ENCODE results near the gene INAFM1.
A peak's percentile ranks its signal among the peaks of the same experiment; 100 is the strongest.
"Not testable (repeated sequence)": the region's sequence is repeated elsewhere in the genome, so short reads cannot be mapped to it uniquely, and the experiment has no call there.

The INAFM1 gene

DNA sequence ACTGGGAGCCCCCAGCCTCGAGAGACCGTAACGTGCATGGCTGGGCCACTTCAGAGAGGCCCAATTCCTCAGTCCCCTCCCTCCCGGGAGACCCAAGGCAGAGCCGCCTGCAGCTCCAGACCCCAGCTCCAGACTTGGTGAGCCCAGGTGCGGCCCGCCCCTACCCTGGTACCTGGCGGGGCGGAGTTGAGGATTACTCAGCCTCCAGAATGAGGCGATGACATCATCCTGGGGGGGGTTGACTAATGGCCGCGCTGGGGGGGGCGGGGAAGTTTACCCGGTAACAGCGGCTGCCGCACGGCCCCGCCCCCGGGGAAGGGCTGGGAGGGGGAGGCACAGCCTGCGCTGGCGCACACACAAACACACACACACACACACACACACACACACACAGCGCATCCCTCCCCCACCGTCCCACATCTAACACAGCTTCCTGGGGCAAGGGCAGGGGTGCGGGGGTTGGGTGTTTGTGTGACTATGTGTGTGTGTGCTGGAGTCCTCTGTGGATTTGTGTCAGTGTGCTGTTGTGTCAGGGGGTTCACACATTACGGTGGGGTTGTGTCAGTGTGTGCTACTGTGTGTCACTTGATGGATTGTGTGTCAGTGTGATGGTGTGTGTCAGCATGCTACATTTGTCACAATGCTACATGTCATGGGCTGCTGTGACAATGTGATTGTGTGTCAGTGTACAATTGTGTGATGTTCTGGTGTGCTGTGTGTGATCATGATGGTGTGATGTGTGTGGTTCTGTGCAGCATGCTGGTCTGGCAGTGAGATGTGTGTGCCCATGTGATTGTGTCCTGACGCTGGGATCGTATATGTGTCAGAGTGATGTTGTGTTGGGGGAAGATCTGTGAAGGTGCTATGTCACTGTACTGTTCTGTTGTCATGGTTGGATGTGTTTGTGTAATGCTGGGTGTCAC lies 33.4 kb upstream of the INAFM1 start:
- DNase-seq: peak; percentile 69 to 91 (median 70)

DNA sequence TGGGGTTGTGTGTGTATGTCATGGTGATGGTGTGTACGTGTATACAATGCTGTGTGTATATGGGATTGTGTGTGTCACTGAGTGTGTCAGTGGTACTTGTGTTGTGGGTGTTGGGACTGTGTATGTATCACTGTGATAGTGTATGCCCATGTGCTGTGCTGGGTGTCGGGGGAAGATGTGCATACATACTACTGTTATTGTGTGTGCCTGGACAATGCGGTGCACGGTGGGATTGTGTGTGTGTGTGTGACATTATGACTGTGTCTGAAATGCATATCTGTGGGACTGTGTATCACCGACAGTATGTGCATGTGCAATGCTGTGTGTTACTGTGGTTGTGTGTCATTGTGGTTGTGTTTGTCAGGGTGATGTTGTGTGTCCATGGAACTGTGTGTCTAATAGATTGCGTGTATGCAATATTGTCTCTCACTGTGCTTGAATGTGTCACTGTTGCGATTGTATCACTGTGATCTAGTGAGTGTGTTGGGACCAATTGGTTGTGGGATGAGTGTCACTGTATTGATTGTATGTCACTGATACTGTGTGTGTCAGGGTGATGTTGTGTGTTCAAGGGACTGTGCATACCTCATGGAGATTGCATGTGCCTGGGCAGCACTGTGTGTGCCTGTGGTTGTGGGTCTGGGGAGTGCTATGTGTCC lies 32.6 kb upstream of the INAFM1 start:
- DNase-seq: peak in 1 of 5 experiments; percentile 45

DNA sequence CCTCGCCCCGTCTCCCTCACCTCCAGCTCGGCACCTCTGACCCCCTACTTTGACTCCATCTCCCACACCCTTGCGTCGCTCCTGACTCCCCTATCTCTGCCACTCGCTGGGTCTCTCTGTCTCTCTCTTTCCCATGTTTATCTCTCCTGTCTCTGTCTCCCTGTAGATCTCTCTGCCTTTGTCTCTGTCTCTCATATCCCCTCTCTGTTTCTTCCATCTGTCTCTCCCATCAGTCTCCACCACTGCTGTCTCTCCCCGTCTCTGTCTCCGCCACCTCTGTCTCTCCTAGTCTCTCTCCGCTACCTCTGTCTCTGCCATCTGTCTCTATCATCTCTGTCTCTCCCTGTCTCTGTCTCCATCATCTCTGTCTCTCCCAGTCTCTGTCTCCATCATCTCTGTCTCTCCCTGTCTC lies 31.3 kb upstream of the INAFM1 start:
- DNase-seq: no peak

DNA sequence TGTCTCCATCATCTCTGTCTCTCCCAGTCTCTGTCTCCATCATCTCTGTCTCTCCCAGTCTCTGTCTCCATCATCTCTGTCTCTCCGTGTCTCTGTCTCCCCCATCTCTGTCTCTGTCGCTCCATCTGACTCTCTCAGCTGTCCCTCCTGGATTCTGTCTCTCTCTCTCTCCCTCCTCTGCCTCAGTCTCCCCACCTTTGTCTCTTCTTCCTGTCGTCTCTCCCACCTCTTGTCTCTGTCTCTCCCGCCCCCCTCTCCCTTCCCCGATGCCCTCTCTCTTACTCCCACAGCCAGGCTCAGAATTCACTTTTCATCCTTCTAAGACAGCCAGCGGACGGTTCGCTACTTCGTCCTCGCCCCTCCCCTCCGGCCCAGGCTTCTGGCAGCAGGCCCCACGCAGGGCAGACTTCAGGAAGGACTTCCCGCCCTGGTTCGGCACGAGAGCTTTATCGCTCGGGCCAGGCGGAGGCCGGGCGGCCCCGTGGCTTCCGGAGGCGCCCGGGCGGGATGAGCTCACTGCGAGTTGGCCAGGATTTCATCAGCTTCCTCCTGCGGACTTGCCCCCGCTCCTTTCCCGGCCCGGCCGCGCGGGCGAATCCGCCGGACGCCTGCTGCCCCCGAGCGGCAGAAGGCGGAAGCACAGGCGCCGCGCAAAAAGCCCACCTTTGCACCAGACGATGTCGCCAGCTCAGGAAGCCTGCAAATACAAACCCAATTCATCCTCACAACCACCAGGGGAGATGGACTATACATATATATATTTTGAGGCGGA lies 30.7 kb upstream of the INAFM1 start:
- peak; percentile 69 to 92 (median 85) for DNase-seq

DNA sequence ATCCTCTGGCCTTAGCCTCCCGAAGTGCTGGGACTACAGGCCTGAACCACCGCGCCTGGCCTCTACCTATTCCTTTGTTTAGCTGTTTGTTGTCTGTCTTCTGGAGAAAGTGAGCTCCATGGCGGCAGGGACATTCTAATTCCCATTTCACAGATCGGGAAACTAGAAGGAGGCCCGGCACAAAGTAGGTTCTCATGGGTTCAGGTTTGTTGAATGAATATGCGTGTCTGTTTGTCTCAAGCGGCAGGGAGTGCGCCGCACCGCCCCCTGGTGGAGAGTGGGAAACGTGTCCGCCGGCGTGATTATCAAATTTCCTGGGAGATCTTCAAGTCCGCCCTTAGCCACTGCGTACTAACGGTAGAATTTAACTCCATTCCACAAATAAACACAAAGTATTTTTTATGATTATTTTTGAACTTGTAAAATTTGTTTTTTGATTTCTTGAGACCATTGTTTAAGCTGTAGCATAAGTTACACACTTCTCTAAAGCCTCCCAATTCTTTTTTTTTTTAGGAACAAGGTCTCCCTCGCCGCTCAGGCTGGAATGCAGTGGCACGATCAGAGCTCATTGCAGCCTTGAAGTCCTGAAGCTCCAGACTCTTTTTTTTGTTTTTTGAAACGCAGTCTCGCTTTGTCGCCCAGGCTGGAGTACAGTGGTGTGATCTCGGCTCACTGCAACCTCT lies 27.2 kb upstream of the INAFM1 start:
- DNase-seq: peak; percentile 58 to 73 (median 70)

DNA sequence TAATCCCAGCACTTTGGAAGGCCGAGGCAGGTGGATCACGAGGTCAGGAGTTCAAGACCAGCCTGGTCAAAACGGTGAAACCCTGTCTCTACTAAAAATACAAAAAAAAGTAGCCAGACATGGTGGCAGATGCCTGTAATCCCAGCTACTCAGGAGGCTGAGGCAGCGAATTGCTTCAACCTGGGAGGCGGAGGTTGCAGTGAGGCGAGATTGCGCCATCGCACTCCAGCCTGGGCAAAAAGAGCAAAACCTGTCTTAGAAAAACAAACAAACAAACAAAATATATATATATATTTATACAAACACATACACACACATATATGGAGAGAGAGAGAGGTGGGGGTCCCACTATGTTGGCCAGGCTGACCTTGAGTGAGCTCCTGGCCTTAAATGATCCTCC lies 21.7 kb upstream of the INAFM1 start:
- DNase-seq: not testable (repeated sequence)

DNA sequence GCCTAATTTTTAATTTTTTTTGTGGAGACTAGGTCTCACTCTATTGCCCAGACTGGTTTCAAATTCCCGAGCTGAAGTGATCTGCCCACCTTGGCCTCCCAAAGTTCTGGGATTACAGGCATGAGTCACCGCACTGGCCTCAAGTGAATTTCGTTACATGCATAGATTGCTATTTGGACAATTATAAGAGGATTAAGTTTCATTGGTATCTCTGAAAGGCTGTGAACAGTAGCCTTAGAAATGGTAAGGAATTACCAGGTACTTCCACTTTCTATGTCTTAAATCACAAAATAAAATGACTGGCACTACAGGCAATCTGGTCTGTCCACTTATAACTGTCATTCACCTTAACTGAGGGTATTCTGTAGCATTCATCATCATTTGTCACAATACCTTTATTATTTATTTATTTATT lies 21.2 kb upstream of the INAFM1 start:
- DNase-seq: no peak

DNA sequence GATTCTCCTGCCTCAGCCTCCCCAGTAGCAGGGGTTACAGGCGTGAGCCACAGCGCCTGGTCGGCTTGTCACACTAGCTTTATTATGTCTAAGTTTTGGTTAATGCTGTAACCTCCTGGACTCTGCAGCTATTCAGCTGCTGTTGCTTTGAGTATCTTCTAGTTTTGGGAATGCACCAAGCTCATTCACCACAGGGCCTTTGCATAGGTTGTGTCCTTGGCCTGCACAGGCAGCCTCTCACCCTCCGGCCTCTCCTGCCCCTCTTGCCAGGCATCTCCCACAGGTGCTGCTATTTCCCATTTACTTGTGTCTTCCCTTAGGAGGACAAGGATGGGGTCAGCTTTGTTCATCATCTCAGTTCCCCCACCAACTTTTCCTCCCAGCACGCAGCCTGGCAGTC lies 20.7 kb upstream of the INAFM1 start:
- no peak for DNase-seq

DNA sequence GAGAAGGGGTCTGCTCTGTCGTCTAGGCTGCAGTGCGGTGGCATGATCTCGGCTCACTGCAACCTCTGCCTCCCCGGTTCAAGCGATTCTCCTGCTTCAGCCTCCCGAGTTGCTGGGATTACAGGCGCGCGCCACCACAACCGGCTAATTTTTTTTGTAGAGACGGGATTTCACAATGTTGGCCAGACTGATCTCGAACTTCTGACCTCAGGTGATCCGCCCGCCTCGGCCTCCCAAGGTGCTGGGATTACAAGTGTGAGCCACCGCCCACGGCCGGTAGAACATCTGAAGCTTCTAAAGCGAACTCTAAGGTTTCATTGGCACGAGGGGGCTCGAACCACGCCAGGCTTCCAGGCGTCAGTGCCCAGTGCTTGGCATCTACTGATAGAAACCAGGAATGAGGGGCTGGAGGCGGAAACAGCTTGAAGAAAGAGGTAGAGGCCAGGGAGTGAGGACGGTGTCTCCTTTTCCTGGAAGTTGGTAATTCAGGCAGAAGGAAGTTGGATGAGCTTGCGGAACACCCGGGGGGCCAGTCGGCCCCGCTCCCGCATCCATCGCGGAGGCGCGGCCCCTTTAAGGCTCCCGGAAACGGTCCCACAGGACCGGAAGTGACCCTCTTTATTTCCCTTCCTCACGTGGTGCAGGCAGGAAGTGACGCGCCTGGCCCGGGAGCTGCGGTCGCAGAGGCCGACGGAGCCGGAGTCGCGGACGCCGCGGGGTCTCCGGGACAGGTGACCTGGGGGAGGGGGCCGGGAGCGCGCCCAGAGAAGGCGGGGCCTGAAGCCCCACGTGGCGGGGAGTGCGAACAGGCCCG lies 18.6 kb upstream of the INAFM1 start, which contains the start of gene CCDC9:
TSS of gene CCDC9 (plus strand) at position 647 of the 814 bp plus-strand sequence. CDS start 1,876 bp downstream, outside the sequence.
- DNase-seq: peak in 4 of 5 experiments; percentile 76 to 98 (median 92)

DNA sequence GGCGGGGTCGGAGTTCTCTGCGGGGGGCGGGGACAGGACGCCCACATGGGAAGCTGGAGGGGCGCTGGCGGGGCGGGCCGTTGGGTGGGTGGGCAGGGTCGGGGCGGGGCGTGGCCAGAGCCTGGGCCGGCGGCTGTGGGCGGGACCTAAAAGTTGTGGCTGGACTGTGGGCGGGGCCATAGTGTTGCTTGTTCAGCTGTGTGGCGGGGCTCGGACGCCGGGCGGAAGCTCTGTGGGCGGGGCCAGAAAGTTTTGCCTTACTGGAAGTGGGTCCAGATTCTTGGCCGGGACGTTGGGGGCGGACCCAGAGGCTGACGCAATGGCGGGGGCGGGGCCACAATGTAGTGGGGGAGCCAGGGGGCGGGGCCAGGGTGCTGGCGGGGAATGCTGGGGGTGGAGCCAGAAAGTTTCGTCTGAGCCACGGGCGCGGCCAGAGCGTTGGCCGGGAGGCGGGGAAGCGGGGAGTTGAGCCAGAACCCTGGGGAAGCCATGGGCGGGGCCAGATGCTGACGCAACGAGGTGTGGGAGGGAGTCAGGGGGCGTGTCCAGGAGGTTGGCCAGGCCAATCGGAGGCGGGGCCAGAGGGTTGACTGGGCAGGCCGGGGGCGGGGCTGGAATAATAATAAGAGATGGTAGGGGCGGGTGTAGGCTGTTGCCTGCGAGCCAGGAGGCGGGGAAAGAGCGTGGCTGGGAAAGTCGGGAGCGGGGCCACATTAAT lies 17.8 kb upstream of the INAFM1 start:
- DNase-seq: peak; percentile 97 to 99 (median 98)

DNA sequence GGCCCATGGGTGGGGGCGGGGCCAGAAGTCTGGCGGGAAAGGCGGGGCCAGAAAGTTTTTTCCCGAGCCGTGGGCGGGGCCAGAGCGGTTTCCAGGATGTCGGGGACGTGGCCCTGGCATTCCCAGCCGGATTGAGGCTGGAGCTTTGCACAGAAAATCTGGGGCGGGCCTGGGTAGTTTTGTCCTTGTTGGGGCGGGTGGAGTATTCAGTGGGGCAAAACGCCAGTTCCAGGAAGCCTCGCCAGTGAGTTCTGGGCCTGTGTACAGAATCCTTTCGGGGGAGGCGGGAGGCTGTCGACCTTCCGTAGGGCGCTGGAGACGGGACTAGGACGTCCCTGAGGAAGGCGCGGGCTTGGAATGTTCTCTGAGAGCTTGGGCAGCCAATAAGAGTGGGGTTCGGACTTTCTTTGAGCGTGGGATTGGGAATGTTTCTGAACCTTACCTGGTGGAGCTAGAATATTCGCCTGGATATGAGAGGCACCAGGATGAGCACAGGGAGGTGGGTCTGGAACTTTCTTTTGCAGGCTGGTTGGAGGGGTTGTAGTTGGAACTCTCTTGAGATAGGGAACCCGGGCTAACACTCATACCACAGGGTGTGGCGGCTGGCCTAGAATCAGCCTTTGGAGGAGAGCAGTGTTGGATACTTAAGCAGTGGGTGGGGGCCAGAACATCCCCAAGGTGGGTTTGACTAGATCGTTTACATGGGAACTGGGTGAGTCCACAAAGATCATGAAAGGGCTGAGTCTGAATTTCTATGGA lies 17.1 kb upstream of the INAFM1 start:
- DNase-seq: no peak

DNA sequence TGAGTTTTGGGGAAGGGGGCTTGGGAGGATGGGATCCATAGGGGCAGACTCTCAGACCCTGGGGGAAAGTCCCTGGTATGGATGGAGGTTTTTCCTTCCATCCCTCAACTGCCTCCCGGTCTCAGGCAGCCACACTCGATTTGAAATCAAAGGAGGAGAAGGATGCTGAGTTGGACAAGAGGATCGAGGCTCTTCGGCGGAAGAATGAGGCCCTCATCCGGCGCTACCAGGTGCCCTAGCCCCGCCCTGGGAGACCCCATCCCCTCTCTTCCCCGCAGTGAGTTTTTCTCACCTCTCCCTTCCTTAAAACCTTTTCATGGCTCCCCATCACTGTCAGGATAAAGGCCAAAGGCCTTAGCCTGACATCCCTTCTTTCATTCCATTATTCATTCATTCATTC lies 16.3 kb upstream of the INAFM1 start:
- DNase-seq: no peak

DNA sequence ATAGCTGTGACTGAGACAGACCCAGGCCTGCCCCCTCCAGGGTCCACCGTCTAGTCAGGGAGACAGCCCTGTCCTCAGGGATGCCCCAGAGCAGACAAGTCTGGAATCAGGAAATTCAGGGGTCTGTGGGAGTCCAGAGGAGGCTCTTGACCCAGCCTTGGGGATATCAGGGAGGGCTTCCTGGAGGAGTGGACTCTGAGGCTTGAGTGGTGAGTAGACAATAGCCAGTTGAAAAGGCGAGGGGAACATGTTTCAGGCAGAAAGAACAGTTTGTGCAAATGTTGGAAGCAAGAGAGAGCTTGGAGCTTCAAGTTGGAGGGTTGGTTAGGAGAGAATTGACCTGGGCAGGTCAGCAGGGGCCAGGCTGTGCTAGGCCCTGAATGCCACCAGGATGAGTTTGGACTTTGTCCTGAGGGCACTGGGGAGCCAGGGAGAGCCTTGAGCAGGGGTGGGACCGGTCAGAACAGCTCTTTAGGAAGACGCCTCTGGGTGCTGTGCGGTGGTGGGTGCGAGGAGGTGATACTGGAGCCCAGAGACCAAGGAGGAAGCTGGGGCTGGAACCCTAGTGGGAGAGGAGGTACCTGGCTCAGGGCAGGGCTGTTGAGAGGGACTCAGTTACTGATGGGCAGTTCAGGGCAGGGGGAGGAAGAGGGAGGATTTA lies 15.7 kb upstream of the INAFM1 start:
- DNase-seq: no peak

DNA sequence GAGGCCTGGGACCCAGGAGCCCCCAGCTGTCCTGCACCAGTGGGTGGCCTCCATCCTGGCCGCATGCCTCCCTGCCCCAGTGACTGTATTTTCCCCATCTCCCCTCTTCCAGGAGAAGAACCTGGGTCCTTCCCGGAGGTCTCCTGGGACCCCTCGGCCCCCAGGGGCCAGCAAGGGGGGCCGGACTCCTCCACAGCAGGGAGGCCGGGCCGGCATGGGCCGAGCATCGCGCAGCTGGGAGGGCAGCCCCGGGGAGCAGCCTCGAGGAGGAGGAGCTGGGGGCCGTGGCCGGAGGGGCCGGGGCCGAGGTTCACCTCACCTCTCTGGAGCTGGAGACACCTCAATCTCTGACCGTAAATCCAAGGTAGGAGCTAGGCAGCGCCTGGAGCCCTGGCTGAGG lies 14.2 kb upstream of the INAFM1 start:
- no peak for DNase-seq

DNA sequence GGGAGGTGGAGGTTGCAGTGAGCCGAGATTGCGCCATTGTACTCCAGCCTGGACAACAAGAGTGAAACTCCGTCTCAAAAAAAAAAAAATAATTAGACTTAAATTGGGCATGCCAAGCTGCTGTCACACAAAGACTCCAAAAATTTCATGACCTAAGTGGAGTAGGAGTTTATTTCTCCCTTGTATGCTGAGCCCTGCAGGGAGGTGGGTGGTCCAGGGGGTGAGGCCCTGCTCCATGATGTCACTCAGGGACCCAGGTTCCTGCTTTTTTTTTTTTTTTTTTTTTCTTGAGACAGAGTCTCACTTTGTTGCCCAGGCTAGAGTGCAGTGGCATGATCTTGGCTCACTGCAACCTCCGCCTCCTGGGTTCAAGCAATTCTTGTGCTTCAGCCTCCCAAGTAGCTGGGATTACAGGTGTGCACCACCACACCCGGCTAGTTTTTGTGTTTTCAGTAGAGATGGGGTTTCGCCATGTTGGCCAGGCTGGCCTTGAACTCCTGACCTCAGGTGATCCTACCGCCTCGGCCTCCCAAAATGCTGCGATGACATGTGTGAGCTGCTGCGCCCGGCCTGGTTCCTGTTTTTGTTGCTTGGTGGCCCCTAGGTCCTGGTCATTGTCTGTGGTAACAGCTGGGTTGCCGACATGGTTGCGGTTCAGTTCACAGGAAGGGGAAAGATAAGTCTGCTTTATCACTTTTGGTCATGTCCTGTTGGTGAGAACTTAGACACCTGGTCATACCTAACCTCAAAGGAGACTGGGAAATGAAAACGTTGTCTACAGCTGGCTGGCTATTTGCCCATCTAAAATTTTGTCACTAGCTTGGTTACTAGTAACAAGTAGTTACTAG lies 12.5 kb upstream of the INAFM1 start:
- DNase-seq: not testable (repeated sequence)

DNA sequence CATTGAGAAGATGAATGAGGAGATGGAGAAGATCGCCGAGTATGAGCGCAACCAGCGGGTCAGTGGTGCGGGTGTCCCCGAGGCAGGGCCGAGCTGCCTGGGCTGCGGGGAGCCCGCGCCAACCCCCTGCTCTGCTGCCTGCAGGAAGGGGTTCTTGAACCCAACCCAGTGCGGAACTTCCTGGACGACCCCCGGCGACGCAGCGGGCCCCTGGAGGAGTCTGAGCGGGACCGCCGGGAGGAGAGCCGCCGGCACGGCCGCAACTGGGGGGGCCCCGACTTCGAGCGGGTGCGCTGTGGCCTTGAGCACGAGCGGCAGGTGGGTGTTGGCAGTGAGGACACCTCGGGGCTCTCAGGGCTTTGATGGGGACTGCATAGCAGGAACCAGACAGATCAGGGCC lies 10.1 kb upstream of the INAFM1 start:
- DNase-seq: no peak

DNA sequence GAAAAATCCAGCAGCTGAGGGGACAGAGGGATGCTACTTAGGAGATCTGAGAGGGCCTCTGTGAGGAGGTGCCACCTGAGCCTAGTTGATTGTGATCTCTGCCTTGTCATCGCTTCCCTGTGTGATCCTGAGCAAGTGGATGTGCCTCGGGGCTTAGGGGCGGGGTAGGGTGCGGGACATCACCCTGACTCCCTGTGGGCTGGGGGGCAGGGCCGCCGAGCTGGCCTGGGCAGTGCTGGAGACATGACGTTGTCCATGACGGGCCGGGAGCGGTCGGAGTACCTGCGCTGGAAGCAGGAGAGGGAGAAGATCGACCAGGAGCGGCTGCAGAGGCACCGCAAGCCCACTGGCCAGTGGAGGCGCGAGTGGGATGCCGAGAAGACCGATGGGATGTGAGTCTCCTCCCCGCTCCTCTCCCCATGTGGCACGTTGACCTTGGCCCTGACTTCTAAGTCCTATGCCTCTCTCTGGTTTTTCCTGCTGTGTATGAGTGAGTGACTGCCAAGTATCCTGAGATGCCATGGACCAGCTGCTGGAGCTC lies 8.2 kb upstream of the INAFM1 start:
- no peak for DNase-seq

DNA sequence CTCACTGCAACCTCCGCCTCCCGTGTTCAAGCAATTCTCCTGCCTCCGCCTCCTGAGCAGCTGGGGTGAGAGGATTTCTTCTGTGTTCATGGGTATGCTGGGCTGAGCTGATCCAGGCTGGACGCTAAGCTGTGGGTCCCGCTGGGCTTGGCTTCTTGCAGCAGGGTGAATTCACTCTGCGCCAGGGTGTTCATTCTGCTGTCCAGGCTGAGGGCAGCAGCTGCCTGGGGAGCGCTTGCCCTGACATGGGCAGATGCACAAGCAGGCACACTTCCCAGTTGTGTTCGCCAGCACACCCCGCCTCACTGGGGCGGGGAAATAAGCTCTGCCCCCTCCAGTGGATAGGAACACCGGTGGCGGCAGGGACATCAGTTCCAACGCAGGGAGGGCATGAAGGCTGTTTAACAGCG lies 7.3 kb upstream of the INAFM1 start:
- DNase-seq: no peak

Data from T-helper 2 cell (primary cell).